ENCODE measurements around the gene COLQ.
"Not testable (repeated sequence)": the region's sequence is repeated elsewhere in the genome, so short reads cannot be mapped to it uniquely, and the experiment has no call there.

The COLQ gene

GRCh38 chr3:15488002-15488401 lies 33.5 kb downstream of the COLQ start:
- no peak for DNase-seq

GRCh38 chr3:15486979-15487378 lies 34.5 kb downstream of the COLQ start:
- DNase-seq: no peak

- DNase-seq: no peak
Measured at GRCh38 chr3:15486020-15486419, 35.5 kb downstream of the COLQ start.

GRCh38 chr3:15484551-15484950 lies 37.0 kb downstream of the COLQ start:
- not testable (repeated sequence) for DNase-seq

DNA sequence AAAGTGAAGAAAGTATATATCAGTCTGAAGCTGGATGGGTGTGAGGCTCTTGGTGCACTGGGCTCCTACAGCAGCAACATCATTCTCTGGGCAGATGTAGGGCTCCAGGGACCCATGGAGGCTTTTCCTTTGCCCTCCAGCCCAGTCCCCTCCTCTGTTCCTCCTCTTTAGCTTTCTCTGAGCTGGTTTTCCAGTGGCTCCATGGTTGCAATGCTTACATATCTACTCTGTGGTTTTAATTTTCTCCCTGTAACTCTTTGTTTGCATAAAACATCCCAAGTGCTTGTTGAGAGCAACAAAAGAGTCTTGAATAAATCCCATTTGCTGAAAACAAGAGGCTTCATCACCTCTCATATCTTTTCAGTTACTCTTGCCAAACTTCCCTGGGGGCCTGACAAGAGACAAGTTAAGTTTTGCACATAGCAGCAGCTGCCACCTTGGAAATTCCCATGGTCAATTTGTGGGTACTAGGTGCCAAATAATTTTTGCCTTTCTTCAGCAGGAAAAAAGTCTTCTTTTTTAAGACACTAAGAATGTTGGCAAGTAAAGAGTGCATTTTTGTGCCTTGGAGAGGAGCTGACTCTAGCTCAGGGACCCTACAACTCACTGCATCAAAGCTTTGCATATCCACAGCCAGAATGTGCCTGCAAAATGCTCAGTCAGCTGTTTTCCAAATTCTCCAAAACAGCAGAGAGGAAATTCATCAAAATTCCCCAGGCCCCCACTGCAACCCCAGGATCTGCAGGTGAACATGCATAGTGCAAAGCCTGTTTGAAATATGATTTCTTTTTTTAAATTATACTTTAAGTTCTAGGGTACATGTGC lies 41.9 kb downstream of the COLQ start:
- DNase-seq: no peak

GRCh38 chr3:15478640-15478979 lies 42.9 kb downstream of the COLQ start:
- DNase-seq: no peak

GRCh38 chr3:15477951-15478639 lies 43.4 kb downstream of the COLQ start:
- no peak for DNase-seq

GRCh38 chr3:15476378-15476777 lies 45.1 kb downstream of the COLQ start:
- DNase-seq: no peak

DNA sequence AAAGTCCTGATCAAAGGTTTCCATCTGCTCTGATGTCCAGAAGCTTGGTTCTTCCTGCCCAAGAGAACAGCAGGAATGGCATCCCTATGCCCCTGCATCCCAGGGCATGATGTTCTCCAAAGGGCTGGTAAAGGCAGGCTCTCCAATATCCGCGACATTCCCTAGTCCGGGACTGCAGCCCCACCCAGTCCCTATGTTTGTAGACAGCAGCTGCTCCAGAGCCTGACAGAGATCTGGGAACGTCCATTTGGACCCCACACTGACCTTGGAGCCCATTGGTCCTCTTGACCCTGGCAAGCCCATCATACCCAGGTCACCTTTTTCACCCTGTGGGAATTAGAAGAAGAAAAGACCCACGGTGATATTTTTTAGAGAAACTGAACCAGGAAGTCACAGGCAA lies 46.3 kb downstream of the COLQ start:
- no peak for DNase-seq

DNA sequence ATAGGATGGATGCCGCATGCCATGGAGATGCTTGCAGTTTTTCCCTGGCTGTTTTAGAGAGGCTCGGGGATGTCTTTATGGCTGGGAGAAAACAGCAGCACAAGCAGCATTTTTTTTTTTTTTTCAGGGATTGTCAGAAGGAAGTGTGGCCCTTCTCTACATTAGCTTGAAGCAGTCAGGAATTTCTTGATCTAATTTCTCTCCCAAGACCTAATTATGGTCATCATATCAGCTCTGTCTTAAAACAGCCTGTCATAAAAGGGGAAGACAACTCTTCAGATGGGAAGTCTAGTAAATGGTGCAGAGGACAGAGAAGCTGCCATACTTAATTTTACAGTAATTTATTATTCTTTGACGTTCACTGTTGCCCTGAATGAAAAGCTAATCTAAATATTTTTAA lies 49.6 kb downstream of the COLQ start:
- DNase-seq: no peak

DNA sequence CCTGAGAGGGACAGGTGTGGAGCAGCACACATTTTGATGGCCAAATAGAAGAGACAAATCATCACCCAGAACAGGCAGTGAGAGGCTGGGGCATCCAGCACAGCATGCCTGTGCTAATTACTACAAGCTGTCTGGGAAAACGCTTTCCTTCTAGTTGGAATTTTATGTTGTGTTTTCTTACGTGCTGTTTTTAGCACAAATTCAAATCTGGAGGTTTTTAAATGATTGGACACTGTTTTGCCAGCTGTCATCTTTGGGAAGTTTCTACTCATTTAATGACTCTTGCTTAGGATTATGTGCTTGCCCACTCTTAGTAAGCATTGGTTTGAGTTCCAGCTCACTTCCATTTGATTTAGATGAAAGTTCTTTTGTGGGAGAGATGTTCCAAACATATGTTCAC lies 50.7 kb downstream of the COLQ start:
- DNase-seq: no peak

- no peak for DNase-seq
Measured at GRCh38 chr3:15470261-15470660, 51.2 kb downstream of the COLQ start.

GRCh38 chr3:15467227-15468181 lies 54.0 kb downstream of the COLQ start:
- DNase-seq: no peak

DNA sequence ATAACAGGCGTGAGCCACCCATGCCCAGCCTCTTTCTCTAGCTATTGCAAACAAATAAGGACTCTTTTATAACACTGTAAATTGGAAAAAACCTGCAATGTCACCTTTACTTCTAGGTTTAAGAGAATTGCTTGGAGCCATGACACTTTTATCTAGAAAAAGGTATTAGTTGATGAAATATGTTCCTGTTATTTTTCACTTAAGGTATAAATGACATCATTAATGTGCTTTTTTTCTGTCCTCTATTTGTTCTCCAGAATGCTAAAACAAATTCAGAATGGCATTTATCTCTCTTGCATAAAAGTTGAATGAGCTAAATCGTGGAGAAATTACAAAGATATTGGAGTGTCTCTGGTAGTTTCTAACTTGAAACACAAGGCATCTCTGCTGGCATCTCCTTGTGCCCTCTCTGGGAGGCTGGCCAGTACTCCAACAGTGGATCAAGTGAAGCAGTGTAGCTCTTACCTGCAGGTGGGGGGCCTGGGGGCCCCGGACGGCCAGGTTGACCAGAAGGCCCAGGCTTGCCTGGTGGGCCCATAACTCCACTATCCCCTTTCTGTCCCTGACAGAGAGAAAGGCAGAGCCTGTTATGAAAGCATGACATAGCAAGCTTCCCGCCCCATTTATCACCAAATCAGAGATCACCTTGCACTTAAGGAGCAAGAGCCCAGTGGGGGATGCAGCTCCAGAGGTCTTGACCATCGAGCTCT lies 55.5 kb downstream of the COLQ start:
- no peak for DNase-seq

GRCh38 chr3:15462451-15462850 lies 59.1 kb downstream of the COLQ start:
- DNase-seq: peak; percentile 9

- DNase-seq: peak; percentile 15
Measured at GRCh38 chr3:15460891-15461531, 60.5 kb downstream of the COLQ start.

- DNase-seq: no peak
Measured at GRCh38 chr3:15458212-15458780, 63.2 kb downstream of the COLQ start.

- not testable (repeated sequence) for DNase-seq
Measured at GRCh38 chr3:15456915-15457314, 64.6 kb downstream of the COLQ start.

DNA sequence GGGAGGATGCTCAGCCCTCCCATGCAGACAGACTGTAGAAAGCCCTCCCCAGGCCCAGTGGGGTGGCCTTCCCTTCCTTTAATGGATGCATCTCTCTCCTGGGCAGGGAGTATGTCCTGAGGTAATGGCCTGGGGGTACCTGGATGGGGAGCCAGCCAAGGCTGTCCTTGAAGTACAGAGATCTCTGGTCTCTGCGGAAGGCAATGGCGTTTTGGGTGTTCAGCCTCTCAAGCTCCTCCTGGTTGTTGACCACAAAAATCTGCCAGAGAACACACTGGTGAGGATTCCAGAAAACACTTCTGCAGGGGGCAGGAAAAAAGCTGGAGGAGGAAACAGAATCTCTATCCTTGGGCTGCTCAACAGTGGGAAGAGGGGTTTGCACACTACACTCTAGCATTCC lies 65.2 kb downstream of the COLQ start:
- DNase-seq: no peak

GRCh38 chr3:15455756-15456155 lies 65.8 kb downstream of the COLQ start:
- no peak for DNase-seq

GRCh38 chr3:15454965-15455364 lies 66.5 kb downstream of the COLQ start:
- DNase-seq: no peak
